Neuronal stem cell (in vitro differentiated cells): ENCODE results near the gene MYG1. TPM values are rescaled to one million over a fixed set of nuclear protein-coding genes. Genes with fewer than 3 reads are reported as not detected.

Experiments
- DNase-seq: peaks from one replicate; pipeline ENCODE4 v3.0.0-alpha.2; 2013; ENCODE audit warnings: low spot score
- H2AFZ ChIP-seq: one replicate; pipeline ENCODE4 v1.6.1; 2013; ENCODE audit warnings: mild to moderate bottlenecking, low read length, inconsistent platforms
- H2AK5ac ChIP-seq: 2 replicates; pipeline ENCODE4 v1.6.1; 2013; ENCODE audit warnings: low read depth, mild to moderate bottlenecking, inconsistent platforms, low read length, moderate library complexity, mixed read lengths
- H2BK120ac ChIP-seq: 2 replicates; pipeline ENCODE4 v1.6.1; 2013; ENCODE audit warnings: low read depth, mild to moderate bottlenecking, inconsistent platforms, low read length, moderate library complexity, mixed read lengths
- H2BK12ac ChIP-seq: one replicate; pipeline ENCODE4 v1.6.1; 2013; ENCODE audit warnings: low read length, inconsistent platforms
- H2BK15ac ChIP-seq: 2 replicates; pipeline ENCODE4 v1.6.1; 2013; ENCODE audit warnings: mild to moderate bottlenecking, low read length, inconsistent platforms, mixed read lengths
- H2BK5ac ChIP-seq: one replicate; pipeline ENCODE4 v1.6.1; 2013; ENCODE audit warnings: inconsistent platforms, mild to moderate bottlenecking, low read length, moderate library complexity
- H3K14ac ChIP-seq: one replicate; pipeline ENCODE4 v1.6.1; 2013; ENCODE audit warnings: low read length, inconsistent platforms
- H3K18ac ChIP-seq: 2 replicates; pipeline ENCODE4 v1.6.1; 2013; ENCODE audit warnings: low read length, inconsistent platforms
- H3K23ac ChIP-seq: 2 replicates; pipeline ENCODE4 v1.6.1; 2013; ENCODE audit warnings: low read depth, mild to moderate bottlenecking, mixed read lengths, low read length, inconsistent platforms; ENCODE audit not compliant: poor library complexity
- H3K27ac ChIP-seq: replicated peaks from 3 replicates; pipeline ENCODE4 v1.5.1; 2013; ENCODE audit warnings: low read length, inconsistent platforms
- H3K27me3 ChIP-seq, 3 experiments: 2 replicates each; pipeline ENCODE4 v1.6.1; 2013; ENCODE audit warnings: low read length in 3 of 3, mild to moderate bottlenecking in 2 of 3, inconsistent platforms in 1 of 3, low read depth in 1 of 3, mixed read lengths in 1 of 3, moderate library complexity in 1 of 3; ENCODE audit not compliant: control insufficient read depth in 3 of 3, insufficient read depth in 3 of 3
- H3K36me3 ChIP-seq, 2 donors: replicated peaks in 1 of 2; 2 replicates each; pipeline ENCODE4 v1.6.1; 2013; ENCODE audit warnings: low read length in 2 of 2; ENCODE audit not compliant: control insufficient read depth in 2 of 2, insufficient read depth in 2 of 2
- H3K4ac ChIP-seq: 2 replicates; pipeline ENCODE4 v1.6.1; 2013; ENCODE audit warnings: inconsistent platforms, mild to moderate bottlenecking, low read length, moderate library complexity
- H3K4me1 ChIP-seq, 2 donors: 1 replicate in 1 of 2; 2 replicates in 1 of 2; pipeline ENCODE4 v1.6.1; 2013; ENCODE audit warnings: low read length in 2 of 2, low read depth in 1 of 2; ENCODE audit not compliant: control insufficient read depth in 2 of 2, insufficient read depth in 1 of 2
- H3K4me2 ChIP-seq: one replicate; pipeline ENCODE4 v1.6.1; 2013; ENCODE audit warnings: mild to moderate bottlenecking, low read length, inconsistent platforms; ENCODE audit not compliant: insufficient read depth, poor library complexity, severe bottlenecking
- H3K4me3 ChIP-seq, 2 donors: 2 replicates each; pipeline ENCODE4 v1.5.1; 2013; ENCODE audit warnings: low read length in 2 of 2, mild to moderate bottlenecking in 2 of 2, inconsistent platforms in 1 of 2, moderate library complexity in 1 of 2
- H3K79me1 ChIP-seq: one replicate; pipeline ENCODE4 v1.6.1; 2013; ENCODE audit warnings: low read depth, mild to moderate bottlenecking, inconsistent platforms, low read length, moderate library complexity
- H3K9ac ChIP-seq: one replicate; pipeline ENCODE4 v1.6.1; 2013; ENCODE audit warnings: mild to moderate bottlenecking, low read depth, low read length, inconsistent platforms; ENCODE audit not compliant: poor library complexity
- H3K9me3 ChIP-seq, 2 donors: replicated peaks in 1 of 2; 2 replicates each; pipeline versions ENCODE3 to v1.6.1; 2013; ENCODE audit warnings: low read length in 2 of 2, mild to moderate bottlenecking in 2 of 2, inconsistent platforms in 1 of 2, low read depth in 1 of 2, mixed read lengths in 1 of 2, moderate library complexity in 1 of 2; ENCODE audit not compliant: control insufficient read depth in 2 of 2, insufficient read depth in 1 of 2
- H4K8ac ChIP-seq: one replicate; pipeline ENCODE4 v1.6.1; 2013; ENCODE audit warnings: low read depth, mild to moderate bottlenecking, inconsistent platforms, low read length, moderate library complexity
- H4K91ac ChIP-seq: one replicate; pipeline ENCODE4 v1.6.1; 2013; ENCODE audit warnings: low read length, low read depth, mild to moderate bottlenecking, inconsistent platforms; ENCODE audit not compliant: poor library complexity
- WGBS, 2 donors: extraction: QIAGEN DNeasy Blood & Tissue Kit; methylation state at CpG; one replicate each; pipeline ENCODE4 v1.1.7; 2013; ENCODE audit warnings: missing lambda C conversion rate in 2 of 2, mixed read lengths in 1 of 2; ENCODE audit not compliant: insufficient read length in 2 of 2, insufficient replicate concordance in 1 of 2; ENCODE audit errors: extremely low coverage in 2 of 2; 5-methylcytosine and 5-hydroxymethylcytosine counted together
- polyA plus RNA-seq, 2 experiments: library from polyadenylated mRNA; stranded (reverse); fragments of 200-250 nt; gene quantifications; one replicate each; pipeline ENCODE4 v1.2.3, GENCODE V29; 2013

Gene MYG1
- 74.0 TPM for polyA plus RNA-seq (2013, experiment 1 of 2)
- 71.1 TPM for polyA plus RNA-seq (2013, experiment 2 of 2)

- H3K79me1 ChIP-seq, result peaks cover 8% of the 10 kb centered on the region
- peak within 1 kb of the TSS; percentile 73 for H3K18ac ChIP-seq
- H4K8ac ChIP-seq, result no peak within 1 kb of the TSS
- peak within 1 kb of the TSS; percentile 6 for H3K23ac ChIP-seq
- peak within 1 kb of the TSS; percentile 85 for H3K4me2 ChIP-seq
- H2BK5ac ChIP-seq, result peak within 1 kb of the TSS; percentile 7
- WGBS, 2 donors, result no CpG with 5 or more reads among the region's 51 CpGs
- H3K14ac ChIP-seq, result peak within 1 kb of the TSS; percentile 12
- DNase-seq, result peak; percentile 81
- H3K4me1 ChIP-seq, result peaks cover 8 to 11% of the 10 kb centered on the region in 2 donors
- peak within 1 kb of the TSS; percentile 92 for H3K9ac ChIP-seq
- H2BK15ac ChIP-seq, result no peak within 1 kb of the TSS
- peak within 1 kb of the TSS; percentile 83 to 94 for H3K4me3 ChIP-seq
- peak within 1 kb of the TSS; percentile 91 for H2AFZ ChIP-seq
- H3K36me3 ChIP-seq, result peaks cover 23 to 58% of the 10 kb centered on the region in 2 donors
- H4K91ac ChIP-seq, result no peak within 1 kb of the TSS
- H2AK5ac ChIP-seq, result no peak within 1 kb of the TSS
- H3K27ac ChIP-seq, result peak within 1 kb of the TSS; percentile 65
- H3K27me3 ChIP-seq, result no peaks in the 10 kb centered on the region
- no peaks in the 10 kb centered on the region for H3K9me3 ChIP-seq
- no peak within 1 kb of the TSS for H2BK12ac ChIP-seq
- no peak within 1 kb of the TSS for H3K4ac ChIP-seq
- H2BK120ac ChIP-seq, result peak within 1 kb of the TSS; percentile 21
Observed at GRCh38 chr12:53299454-53300180, at the start of gene MYG1. Gene MYG1, plus strand, starts transcription at chr12:53299695. Its CDS starts 43 bp downstream, at chr12:53299738.

- DNase-seq, result peak; percentile 75
- H3K4me3 ChIP-seq, result peak overlapping the region; percentile 77 to 93
- H3K4ac ChIP-seq, result no peak overlapping the region
- peaks cover 0 to 2% (median 0%) of the 10 kb centered on the region in 3 experiments for H3K27me3 ChIP-seq
- no peak overlapping the region for H2BK12ac ChIP-seq
- H3K27ac ChIP-seq, result peak overlapping the region; percentile 43
- peak overlapping the region; percentile 98 for H3K9ac ChIP-seq
- no peak overlapping the region for H2BK120ac ChIP-seq
- H2BK5ac ChIP-seq, result peak overlapping the region; percentile 75
- peak overlapping the region; percentile 93 for H4K8ac ChIP-seq
- H3K4me1 ChIP-seq, result peaks cover 12% of the 10 kb centered on the region in 2 donors
- H3K14ac ChIP-seq, result peak overlapping the region; percentile 99
- H4K91ac ChIP-seq, result no peak overlapping the region
- peak overlapping the region; percentile 63 for H2AK5ac ChIP-seq
- H3K79me1 ChIP-seq, result peaks cover 7% of the 10 kb centered on the region
- H2BK15ac ChIP-seq, result no peak overlapping the region
- no peaks in the 10 kb centered on the region for H3K9me3 ChIP-seq
- no CpG with 5 or more reads among the region's 51 CpGs for WGBS, 2 donors
- peak overlapping the region; percentile 91 for H3K18ac ChIP-seq
- peak overlapping the region; percentile 97 for H3K23ac ChIP-seq
- peak overlapping the region; percentile 90 for H2AFZ ChIP-seq
- H3K36me3 ChIP-seq, result peaks cover 8 to 9% of the 10 kb centered on the region in 2 donors
- peak overlapping the region; percentile 91 for H3K4me2 ChIP-seq
Observed at GRCh38 chr12:53251477-53252348, 47.8 kb upstream of the MYG1 start.

GRCh38 chr12:53252349-53252916 is 47.1 kb upstream of the MYG1 start:
- Histone ChIP-seq H3K18ac (peak overlapping the region; percentile 91), H3K79me1 (peaks cover 7% of the 10 kb centered on the region), H2AFZ (peak overlapping the region; percentile 90), H3K27me3 (peaks cover 0 to 2% (median 0%) of the 10 kb centered on the region in 3 experiments), H2BK15ac (peak overlapping the region; percentile 55), H2BK12ac (no peak overlapping the region), H3K4ac (peak overlapping the region; percentile 76), H3K4me1 (peaks cover 12% of the 10 kb centered on the region in 2 donors), H3K14ac (peak overlapping the region; percentile 99), H4K91ac (no peak overlapping the region), H2AK5ac (peak overlapping the region; percentile 63), H4K8ac (peak overlapping the region; percentile 93), H3K36me3 (peaks cover 8 to 9% of the 10 kb centered on the region in 2 donors), H3K4me3 (peak overlapping the region; percentile 77 to 93), H3K4me2 (peak overlapping the region; percentile 91), H2BK120ac (peak overlapping the region; percentile 41), H3K23ac (peak overlapping the region; percentile 97), H3K9me3 (no peaks in the 10 kb centered on the region), H2BK5ac (peak overlapping the region; percentile 75), H3K9ac (peak overlapping the region; percentile 98), H3K27ac (peak overlapping the region; percentile 43)
- WGBS, 2 donors, result no CpG with 5 or more reads among the region's 19 CpGs
- DNase-seq, result no peak
